NCI-H2107 treated with DMSO at 0.1 percent for 48 hours (cell line): ENCODE results near the gene PDGFB.

Experiments used
- DNase-seq: peaks from one replicate; lab custom pipeline; 2025; ENCODE audit not compliant: unreplicated experiment; lab: John Stamatoyannopoulos, UW

The PDGFB gene

GRCh38 chr22:39254789-39255298, 10.1 kb upstream of the PDGFB start:
- DNase-seq = no peak

- DNase-seq = no peak
Measured at GRCh38 chr22:39254122-39254521, 9.3 kb upstream of the PDGFB start.

GRCh38 chr22:39253435-39254070, 8.8 kb upstream of the PDGFB start:
- DNase-seq = no peak

GRCh38 chr22:39252461-39253434, 8.0 kb upstream of the PDGFB start:
- no peak for DNase-seq

GRCh38 chr22:39251762-39252460, 7.1 kb upstream of the PDGFB start:
- no peak for DNase-seq

- DNase-seq = no peak
Measured at GRCh38 chr22:39250838-39251237, 6.1 kb upstream of the PDGFB start.

- no peak for DNase-seq
Measured at GRCh38 chr22:39250131-39250530, 5.3 kb upstream of the PDGFB start.

GRCh38 chr22:39249086-39249704, 4.4 kb upstream of the PDGFB start:
- no peak for DNase-seq

GRCh38 chr22:39248254-39248653, 3.5 kb upstream of the PDGFB start:
- no peak for DNase-seq

- DNase-seq = no peak
Measured at GRCh38 chr22:39247361-39247760, 2.6 kb upstream of the PDGFB start.

GRCh38 chr22:39246690-39247332, 2.0 kb upstream of the PDGFB start:
- DNase-seq = no peak

- no peak for DNase-seq
Measured at GRCh38 chr22:39246217-39246616, 1.4 kb upstream of the PDGFB start.

GRCh38 chr22:39245130-39246039, 603 bp upstream of the PDGFB start:
- DNase-seq = no peak

GRCh38 chr22:39244136-39244495, 666 bp downstream of the PDGFB start:
- DNase-seq = no peak

- no peak for DNase-seq
Measured at GRCh38 chr22:39243439-39244135, 1.2 kb downstream of the PDGFB start.

GRCh38 chr22:39242595-39243438, 2.0 kb downstream of the PDGFB start:
- no peak for DNase-seq

- no peak for DNase-seq
Measured at GRCh38 chr22:39241794-39242594, 2.8 kb downstream of the PDGFB start.
